Lung (tissue), 12 donors: ENCODE results near the gene ZNF329. TPM values are rescaled to one million over a fixed set of nuclear protein-coding genes. Genes with fewer than 3 reads are reported as not detected.

ENCODE experiments used
- ATAC-seq: fragments of 200-7000 bp; cut with Tn5 transposase; one replicate; pipeline ENCODE4 v1.9.1; 2020; ENCODE audit warnings: moderate number of reproducible peaks; ENCODE audit not compliant: insufficient read depth, low FRiP score
- DNase-seq, 3 donors: peaks; one replicate each; pipeline ENCODE4 v3.0.0-alpha.2; 2013 to 2017
- H3K27ac ChIP-seq, 2 donors: one replicate each; pipeline ENCODE4 v1.5.1; 2013; ENCODE audit warnings: mild to moderate bottlenecking in 2 of 2, moderate library complexity in 2 of 2, control low read depth in 1 of 2, inconsistent platforms in 1 of 2, low read depth in 1 of 2, low read length in 1 of 2
- H3K27me3 ChIP-seq, 3 donors: one replicate each; pipeline ENCODE4 v1.5.1; 2013; ENCODE audit warnings: low read length in 2 of 3; ENCODE audit not compliant: control insufficient read depth in 3 of 3, insufficient read depth in 3 of 3
- H3K36me3 ChIP-seq, 4 donors: one replicate each; pipeline ENCODE4 v1.5.1; 2013; ENCODE audit warnings: low read length in 4 of 4, mild to moderate bottlenecking in 1 of 4, moderate library complexity in 1 of 4; ENCODE audit not compliant: control insufficient read depth in 4 of 4, insufficient read depth in 4 of 4
- H3K4me1 ChIP-seq, 5 donors: one replicate each; pipeline ENCODE4 v1.5.1; 2013; ENCODE audit warnings: low read length in 5 of 5, mild to moderate bottlenecking in 2 of 5, moderate library complexity in 1 of 5; ENCODE audit not compliant: control insufficient read depth in 5 of 5, insufficient read depth in 5 of 5
- H3K4me3 ChIP-seq: one replicate; pipeline ENCODE4 v1.5.1; 2013; ENCODE audit warnings: mild to moderate bottlenecking, control low read depth, moderate library complexity
- H3K9ac ChIP-seq, 2 donors: one replicate each; pipeline ENCODE4 v1.5.1; 2013; ENCODE audit warnings: low read length in 2 of 2, control low read depth in 1 of 2; ENCODE audit not compliant: insufficient read depth in 1 of 2
- H3K9me3 ChIP-seq, 4 donors: one replicate each; pipeline ENCODE4 v1.5.1; 2013; ENCODE audit warnings: low read length in 3 of 4, mild to moderate bottlenecking in 1 of 4, moderate library complexity in 1 of 4; ENCODE audit not compliant: control insufficient read depth in 4 of 4, insufficient read depth in 3 of 4
- CTCF ChIP-seq: IDR thresholded peaks from 2 replicates; pipeline ENCODE4 v1.5.1; 2012; ENCODE audit warnings: mild to moderate bottlenecking; ENCODE audit errors: control extremely low read depth, extremely low read depth
- WGBS, 2 donors: extraction: QIAGEN DNeasy Blood & Tissue Kit; methylation state at CpG; one replicate each; pipeline ENCODE4 v1.1.7; 2013; 5-methylcytosine and 5-hydroxymethylcytosine counted together
- polyA plus RNA-seq, 2 donors: library from polyadenylated mRNA; stranded (reverse); fragments of 200-250 nt; gene quantifications; one replicate each; pipeline ENCODE4 v1.2.1, GENCODE V29; 2013
- total RNA-seq, 2 donors: library from RNA; depleted of rRNA in 1 of 2; stranded (reverse); fragments of >200 nt in 1 of 2; gene quantifications; one replicate each; pipeline ENCODE4 v1.2.1, GENCODE V29; 2014 to 2021
- donor health status: control.
- donor health status: control.
- donor health status: Bipolar disorder and iron deficiency.
- donor health status: healthy.
- donor health status: DM: yes; HTN: yes; CAD: no.

Gene ZNF329
- total and polyA plus RNA-seq, 4 donors = 2.3 to 20.0 (median 6.5) TPM

- WGBS, 2 donors = 97 to 99% methylated on average over 3 of the region's 3 CpGs
- H3K9ac ChIP-seq = no peak overlapping the region
- H3K4me3 ChIP-seq = peak overlapping the region; percentile 5
- no peak for DNase-seq
- H3K36me3 ChIP-seq = peaks cover 29 to 73% (median 62%) of the 10 kb centered on the region in 4 donors
- H3K27ac ChIP-seq = no peak overlapping the region
- H3K27me3 ChIP-seq = no peaks in the 10 kb centered on the region
- peaks cover 47 to 78% (median 74%) of the 10 kb centered on the region in 4 donors for H3K9me3 ChIP-seq
- ATAC-seq = no peak
- no peaks in the 10 kb centered on the region for H3K4me1 ChIP-seq
- no peak for TF ChIP-seq CTCF
Measured at GRCh38 chr19:58129284-58129683, 21.3 kb downstream of the ZNF329 start.

- 97% methylated on average over 12 of the region's 12 CpGs for WGBS, 2 donors
- ATAC-seq = no peak
- Histone ChIP-seq H3K4me1 (no peaks in the 10 kb centered on the region), H3K9me3 (peaks cover 42 to 77% (median 76%) of the 10 kb centered on the region in 4 donors), H3K27ac (no peak overlapping the region), H3K9ac (no peak overlapping the region), H3K36me3 (peaks cover 27 to 62% (median 54%) of the 10 kb centered on the region in 4 donors), H3K4me3 (no peak overlapping the region), H3K27me3 (no peaks in the 10 kb centered on the region)
- TF ChIP-seq CTCF = no peak
- DNase-seq = no peak
Measured at GRCh38 chr19:58128041-58128685, 22.4 kb downstream of the ZNF329 start.

- WGBS, 2 donors = 69 to 79% methylated on average over 5 of the region's 5 CpGs
- peaks cover 21 to 73% (median 63%) of the 10 kb centered on the region in 4 donors for H3K9me3 ChIP-seq
- no peak for DNase-seq
Measured at GRCh38 chr19:58123354-58123753, 27.2 kb downstream of the ZNF329 start.

More at GRCh38 chr19:58123354-58123753, 27.2 kb downstream of the ZNF329 start:
- no peaks in the 10 kb centered on the region for H3K4me1 ChIP-seq
- no peaks in the 10 kb centered on the region for H3K27me3 ChIP-seq
- no peak for TF ChIP-seq CTCF
- H3K27ac ChIP-seq = no peak overlapping the region
- no peak overlapping the region for H3K9ac ChIP-seq
- no peak overlapping the region for H3K4me3 ChIP-seq
- ATAC-seq = no peak
- H3K36me3 ChIP-seq = peaks cover 4 to 26% (median 19%) of the 10 kb centered on the region in 4 donors
